H1 (cell line): Measurements from ENCODE around the gene CNPY4. TPM values are rescaled to one million over a fixed set of nuclear protein-coding genes. Genes with fewer than 3 reads are reported as not detected.

Experiments
- ASH2L ChIP-seq: fragments of 200-600, 300-600 bp; sonication (generic); IDR thresholded peaks from one replicate; pipeline ENCODE4 v1.7.1; 2017; ENCODE audit warnings: low read length
- BACH1 ChIP-seq: IDR thresholded peaks from 2 replicates; pipeline ENCODE4 v1.6.1; 2012; ENCODE audit warnings: low read length, improper control_type of control experiment
- CBX8 ChIP-seq: fragments of 300-800, 300-1000 bp; sonication (generic); IDR thresholded peaks from 2 replicates; pipeline ENCODE4 v1.7.1; 2016; ENCODE audit warnings: low read depth, low read length, borderline replicate concordance
- CEBPB ChIP-seq: IDR thresholded peaks from 2 replicates; pipeline ENCODE4 v1.6.1; 2012; ENCODE audit warnings: low read depth, low read length
- CREB1 ChIP-seq: IDR thresholded peaks from 2 replicates; pipeline ENCODE4 v1.6.1; 2012; ENCODE audit warnings: inconsistent platforms
- CTBP2 ChIP-seq: IDR thresholded peaks from 2 replicates; pipeline ENCODE4 v1.7.0; 2011; ENCODE audit warnings: borderline replicate concordance, mild to moderate bottlenecking, moderate library complexity, mixed read lengths, low read length; ENCODE audit not compliant: insufficient read depth, insufficient read length
- CTCF ChIP-seq, 3 experiments: IDR thresholded peaks; 1 replicate in 2 of 3; 2 replicates in 1 of 3; pipeline versions ENCODE4 v1.5.1 to v1.6.1; 2011; ENCODE audit warnings: low read length in 3 of 3, mild to moderate bottlenecking in 3 of 3, inconsistent platforms in 2 of 3, low read depth in 1 of 3, moderate library complexity in 1 of 3; ENCODE audit not compliant: insufficient read depth in 1 of 3; ENCODE audit errors: control extremely low read depth in 1 of 3
- HDAC6 ChIP-seq: IDR thresholded peaks from one replicate; pipeline ENCODE4 v1.7.1; 2012; ENCODE audit warnings: low read depth, mild to moderate bottlenecking, inconsistent platforms, low read length, moderate library complexity
- KDM1A ChIP-seq: fragments of 200-600, 300-600 bp; sonication (generic); IDR thresholded peaks from 2 replicates; pipeline ENCODE4 v1.7.1; 2016; ENCODE audit warnings: mild to moderate bottlenecking, low read length, borderline replicate concordance
- KDM5A ChIP-seq: fragments of 200-600 bp; IDR thresholded peaks from 2 replicates; pipeline ENCODE4 v1.7.1; 2012; ENCODE audit warnings: mild to moderate bottlenecking, low read length, inconsistent platforms, mixed read lengths
- NANOG ChIP-seq: IDR thresholded peaks from 2 replicates; pipeline ENCODE4 v1.6.1; 2011; ENCODE audit warnings: low read length, low read depth, mild to moderate bottlenecking, inconsistent platforms; ENCODE audit not compliant: insufficient read depth, poor library complexity, severe bottlenecking
- PHF8 ChIP-seq: fragments of 200-600 bp; sonication (generic); conservative IDR thresholded peaks from 2 replicates; pipeline ENCODE4 v1.7.1; 2012; ENCODE audit warnings: low read depth, mild to moderate bottlenecking, inconsistent platforms, low read length, moderate library complexity
- POLR2A ChIP-seq, 2 experiments: IDR thresholded peaks; 1 replicate in 1 of 2; 2 replicates in 1 of 2; pipeline ENCODE4 v1.6.1; 2011; ENCODE audit warnings: low read depth in 2 of 2, low read length in 2 of 2, mild to moderate bottlenecking in 2 of 2; ENCODE audit errors: control extremely low read depth in 1 of 2
- RFX5 ChIP-seq: IDR thresholded peaks from 2 replicates; pipeline ENCODE4 v1.6.1; 2011; ENCODE audit warnings: low read depth, low read length, improper control_type of control experiment, borderline replicate concordance
- SUZ12 ChIP-seq: fragments of 200-600 bp; sonication (generic); IDR thresholded peaks from 2 replicates; pipeline ENCODE4 v1.6.1; 2012; ENCODE audit warnings: mild to moderate bottlenecking, inconsistent platforms, low read length, moderate library complexity, mixed read lengths
- TEAD4 ChIP-seq: IDR thresholded peaks from 2 replicates; pipeline ENCODE4 v1.6.1; 2012; ENCODE audit warnings: low read depth, low read length, inconsistent platforms, mixed read lengths
- YY1 ChIP-seq: IDR thresholded peaks from 2 replicates; pipeline ENCODE4 v1.6.1; 2011; ENCODE audit warnings: low read depth, mild to moderate bottlenecking, low read length
- polyA plus RNA-seq, 7 experiments: library from polyadenylated mRNA; depleted of rRNA in 3 of 7; stranded (reverse) in 5 of 7; unstranded in 2 of 7; fragments of >200 nt in 5 of 7; fragments of 200-250 nt in 2 of 7; gene quantifications; 1 replicate in 5 of 7; 2 replicates in 1 of 7; 4 replicates in 1 of 7; pipeline versions ENCODE4 v1.2.1 to v1.2.3, GENCODE V29; 2011 to 2013; ENCODE audit warnings: missing spikeins in 2 of 7, mixed read lengths in 2 of 7
- total RNA-seq: library from RNA; stranded (reverse); fragmentation: NEBNext Ultra II Directional; extraction: Animal tissue kit (Norgen Biotek cat#: 25700); gene quantifications from 2 replicates; pipeline ENCODE4 v1.2.1, GENCODE V29; 2021
- TF ChIP-seq, protein P1 (sequence below): IDR thresholded peaks from 2 replicates; pipeline ENCODE4 v1.6.1; 2012; ENCODE audit warnings: low read length, inconsistent platforms
- TF ChIP-seq, protein P2 (sequence below): IDR thresholded peaks from 2 replicates; pipeline ENCODE4 v1.6.1; 2011; ENCODE audit warnings: low read length, improper control_type of control experiment

The CNPY4 gene
- total and polyA plus RNA-seq, 2 of the 8 experiments (the other 6 are each of a cell fraction or from before 2014, with no cell fraction given): 10.2 to 15.3 TPM

GRCh38 chr7:100088621-100089457, 30.6 kb upstream of the CNPY4 start, which contains the start of gene COPS6 (continued):
- no peak for TF ChIP-seq KDM1A
- no peak for TF ChIP-seq CTCF (IDR thresholded peaks at IDR 0.05; ENCODE audit: control extremely low read depth in 1 of 3, insufficient read depth in 1 of 3, low read depth in 1 of 3, low read length in 3 of 3)
- TF ChIP-seq SUZ12: no peak
- peak; percentile 54 to 83 for TF ChIP-seq POLR2A (IDR thresholded peaks at IDR 0.05; ENCODE audit: control extremely low read depth in 1 of 2, low read depth in 2 of 2, low read length in 2 of 2)
- TF ChIP-seq, protein P1, sequence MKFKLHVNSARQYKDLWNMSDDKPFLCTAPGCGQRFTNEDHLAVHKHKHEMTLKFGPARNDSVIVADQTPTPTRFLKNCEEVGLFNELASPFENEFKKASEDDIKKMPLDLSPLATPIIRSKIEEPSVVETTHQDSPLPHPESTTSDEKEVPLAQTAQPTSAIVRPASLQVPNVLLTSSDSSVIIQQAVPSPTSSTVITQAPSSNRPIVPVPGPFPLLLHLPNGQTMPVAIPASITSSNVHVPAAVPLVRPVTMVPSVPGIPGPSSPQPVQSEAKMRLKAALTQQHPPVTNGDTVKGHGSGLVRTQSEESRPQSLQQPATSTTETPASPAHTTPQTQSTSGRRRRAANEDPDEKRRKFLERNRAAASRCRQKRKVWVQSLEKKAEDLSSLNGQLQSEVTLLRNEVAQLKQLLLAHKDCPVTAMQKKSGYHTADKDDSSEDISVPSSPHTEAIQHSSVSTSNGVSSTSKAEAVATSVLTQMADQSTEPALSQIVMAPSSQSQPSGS: no peak
- no peak for TF ChIP-seq NANOG
- TF ChIP-seq TEAD4: no peak
- TF ChIP-seq, protein P2, sequence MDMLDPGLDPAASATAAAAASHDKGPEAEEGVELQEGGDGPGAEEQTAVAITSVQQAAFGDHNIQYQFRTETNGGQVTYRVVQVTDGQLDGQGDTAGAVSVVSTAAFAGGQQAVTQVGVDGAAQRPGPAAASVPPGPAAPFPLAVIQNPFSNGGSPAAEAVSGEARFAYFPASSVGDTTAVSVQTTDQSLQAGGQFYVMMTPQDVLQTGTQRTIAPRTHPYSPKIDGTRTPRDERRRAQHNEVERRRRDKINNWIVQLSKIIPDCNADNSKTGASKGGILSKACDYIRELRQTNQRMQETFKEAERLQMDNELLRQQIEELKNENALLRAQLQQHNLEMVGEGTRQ: no peak
- TF ChIP-seq KDM5A: peak; percentile 68; the same call in 1 of the 2 replicates
- TF ChIP-seq RFX5: no peak
- TF ChIP-seq BACH1: no peak
- TF ChIP-seq CEBPB: no peak
- peak; percentile 79 for TF ChIP-seq PHF8
- no peak for TF ChIP-seq CTBP2
- peak; percentile 98 for TF ChIP-seq ASH2L
- no peak for TF ChIP-seq HDAC6
- TF ChIP-seq CREB1: no peak
- no peak for TF ChIP-seq CBX8
- peak; percentile 94 for TF ChIP-seq YY1
